ENCODE data around the gene METTL4. TPM values are rescaled to one million over a fixed set of nuclear protein-coding genes. Genes with fewer than 3 reads are reported as not detected.
A peak's percentile ranks its signal among the peaks of the same experiment; 100 is the strongest.
"Not testable (repeated sequence)": the region's sequence is repeated elsewhere in the genome, so short reads cannot be mapped to it uniquely, and the experiment has no call there.

Gene METTL4
- total RNA-seq, 2 donors from 2014 or later, result 23.1 to 28.3 TPM

GRCh38 chr18:2532797-2533196 is 38.5 kb downstream of the METTL4 start:
- Mint-ChIP-seq H3K27me3 (ENCODE audit: low read depth) (no peaks in the 10 kb centered on the region), H3K27ac (no peak overlapping the region), H3K36me3 (ENCODE audit: insufficient read depth in 2 of 2) (peaks cover 3% of the 10 kb centered on the region in 2 donors), H3K4me1 (ENCODE audit: low read depth) (no peaks in the 10 kb centered on the region), H3K4me3 (no peak overlapping the region), H3K9me3 (peaks cover 0 to 1% of the 10 kb centered on the region in 2 donors)
- DNase-seq, result no peak
- ATAC-seq (replicated peaks in 1 of 2), result no peak

GRCh38 chr18:2531751-2532150 is 39.6 kb downstream of the METTL4 start:
- Mint-ChIP-seq H3K27me3 (ENCODE audit: low read depth) (no peaks in the 10 kb centered on the region), H3K9me3 (peaks cover 0 to 1% of the 10 kb centered on the region in 2 donors), H3K4me1 (ENCODE audit: low read depth) (no peaks in the 10 kb centered on the region), H3K36me3 (ENCODE audit: insufficient read depth in 2 of 2) (peaks cover 3% of the 10 kb centered on the region in 2 donors), H3K27ac (no peak overlapping the region), H3K4me3 (no peak overlapping the region)
- no peak for DNase-seq
- ATAC-seq (replicated peaks in 1 of 2), result no peak

- DNase-seq, result no peak
- Mint-ChIP-seq H3K27me3 (ENCODE audit: low read depth) (no peaks in the 10 kb centered on the region), H3K27ac (no peak overlapping the region), H3K9me3 (no peaks in the 10 kb centered on the region), H3K36me3 (ENCODE audit: insufficient read depth in 2 of 2) (peaks cover 0 to 3% of the 10 kb centered on the region in 2 donors), H3K4me1 (ENCODE audit: low read depth) (no peaks in the 10 kb centered on the region), H3K4me3 (no peak overlapping the region)
- no peak for ATAC-seq (replicated peaks in 1 of 2)
Measured at GRCh38 chr18:2529154-2529553, 42.2 kb downstream of the METTL4 start.

- peaks cover 10% of the 10 kb centered on the region for H3K4me1 Mint-ChIP-seq (ENCODE audit: low read depth)
- no peaks in the 10 kb centered on the region for H3K27me3 Mint-ChIP-seq (ENCODE audit: low read depth)
- ATAC-seq (replicated peaks in 1 of 2) (no peak), DNase-seq (no peak)
- no peak overlapping the region for H3K4me3 Mint-ChIP-seq
- H3K27ac Mint-ChIP-seq, result no peak overlapping the region
- H3K9me3 Mint-ChIP-seq, result no peaks in the 10 kb centered on the region
- H3K36me3 Mint-ChIP-seq (ENCODE audit: insufficient read depth in 2 of 2), result no peaks in the 10 kb centered on the region
Measured at GRCh38 chr18:2526329-2526728, 45.0 kb downstream of the METTL4 start.

- H3K4me3 Mint-ChIP-seq; H3K36me3 Mint-ChIP-seq (ENCODE audit: insufficient read depth in 2 of 2); DNase-seq; H3K27ac Mint-ChIP-seq; H3K9me3 Mint-ChIP-seq; H3K27me3 Mint-ChIP-seq (ENCODE audit: low read depth); ATAC-seq (replicated peaks in 1 of 2): not testable (repeated sequence)
- peaks cover 10% of the 10 kb centered on the region for H3K4me1 Mint-ChIP-seq (ENCODE audit: low read depth)
Measured at GRCh38 chr18:2524794-2525198, 46.5 kb downstream of the METTL4 start.

GRCh38 chr18:2522112-2522511 is 49.2 kb downstream of the METTL4 start:
- Mint-ChIP-seq H3K4me3 (no peak overlapping the region), H3K27ac (no peak overlapping the region), H3K27me3 (ENCODE audit: low read depth) (no peaks in the 10 kb centered on the region), H3K9me3 (no peaks in the 10 kb centered on the region), H3K4me1 (ENCODE audit: low read depth) (peaks cover 10% of the 10 kb centered on the region), H3K36me3 (ENCODE audit: insufficient read depth in 2 of 2) (no peaks in the 10 kb centered on the region)
- ATAC-seq (replicated peaks in 1 of 2), result peak; percentile 37 to 53
- DNase-seq, result no peak

GRCh38 chr18:2518473-2518872 is 52.8 kb downstream of the METTL4 start:
- no peak for ATAC-seq (replicated peaks in 1 of 2)
- peaks cover 28% of the 10 kb centered on the region for H3K4me1 Mint-ChIP-seq (ENCODE audit: low read depth)
- no peaks in the 10 kb centered on the region for H3K27me3 Mint-ChIP-seq (ENCODE audit: low read depth)

GRCh38 chr18:2515908-2516625 is 55.2 kb downstream of the METTL4 start:
- no peak overlapping the region for H3K27ac Mint-ChIP-seq
- H3K4me3 Mint-ChIP-seq, result no peak overlapping the region
- peaks cover 18% of the 10 kb centered on the region for H3K4me1 Mint-ChIP-seq (ENCODE audit: low read depth)
- H3K9me3 Mint-ChIP-seq, result peaks cover 0 to 3% of the 10 kb centered on the region in 2 donors
- peaks cover 0 to 2% of the 10 kb centered on the region in 2 donors for H3K36me3 Mint-ChIP-seq (ENCODE audit: insufficient read depth in 2 of 2)
- H3K27me3 Mint-ChIP-seq (ENCODE audit: low read depth), result no peaks in the 10 kb centered on the region
- ATAC-seq (replicated peaks in 1 of 2) (peak; percentile 91 to 96), DNase-seq (peak; percentile 14 to 25)

More at GRCh38 chr18:2518473-2518872, 52.8 kb downstream of the METTL4 start:
- DNase-seq, result no peak
- Mint-ChIP-seq H3K9me3 (peaks cover 0 to 3% of the 10 kb centered on the region in 2 donors), H3K4me3 (no peak overlapping the region), H3K27ac (no peak overlapping the region), H3K36me3 (ENCODE audit: insufficient read depth in 2 of 2) (peaks cover 0 to 2% of the 10 kb centered on the region in 2 donors)

- peaks cover 0 to 3% of the 10 kb centered on the region in 2 donors for H3K9me3 Mint-ChIP-seq
- no peaks in the 10 kb centered on the region for H3K27me3 Mint-ChIP-seq (ENCODE audit: low read depth)
- ATAC-seq (replicated peaks in 1 of 2), result no peak
- H3K4me3 Mint-ChIP-seq, result no peak overlapping the region
- peak overlapping the region; percentile 43 for H3K27ac Mint-ChIP-seq
- peaks cover 18% of the 10 kb centered on the region for H3K4me1 Mint-ChIP-seq (ENCODE audit: low read depth)
- H3K36me3 Mint-ChIP-seq (ENCODE audit: insufficient read depth in 2 of 2), result peaks cover 0 to 2% of the 10 kb centered on the region in 2 donors
- no peak for DNase-seq
Measured at GRCh38 chr18:2515171-2515787, 56.0 kb downstream of the METTL4 start.

- Mint-ChIP-seq H3K4me1 (ENCODE audit: low read depth) (peaks cover 18% of the 10 kb centered on the region), H3K27ac (no peak overlapping the region), H3K27me3 (ENCODE audit: low read depth) (no peaks in the 10 kb centered on the region), H3K4me3 (no peak overlapping the region), H3K36me3 (ENCODE audit: insufficient read depth in 2 of 2) (peaks cover 0 to 2% of the 10 kb centered on the region in 2 donors), H3K9me3 (peaks cover 0 to 3% of the 10 kb centered on the region in 2 donors)
- DNase-seq (no peak), ATAC-seq (replicated peaks in 1 of 2) (no peak)
Measured at GRCh38 chr18:2513616-2514015, 57.7 kb downstream of the METTL4 start.

GRCh38 chr18:2512059-2512458 is 59.2 kb downstream of the METTL4 start:
- Mint-ChIP-seq H3K27ac (no peak overlapping the region), H3K9me3 (peaks cover 0 to 3% of the 10 kb centered on the region in 2 donors), H3K36me3 (ENCODE audit: insufficient read depth in 2 of 2) (peaks cover 0 to 2% of the 10 kb centered on the region in 2 donors), H3K27me3 (ENCODE audit: low read depth) (no peaks in the 10 kb centered on the region), H3K4me1 (ENCODE audit: low read depth) (peaks cover 18% of the 10 kb centered on the region), H3K4me3 (no peak overlapping the region)
- DNase-seq, result no peak
- no peak for ATAC-seq (replicated peaks in 1 of 2)

GRCh38 chr18:2511451-2511850 is 59.9 kb downstream of the METTL4 start:
- no peak overlapping the region for H3K27ac Mint-ChIP-seq
- peaks cover 0 to 3% of the 10 kb centered on the region in 2 donors for H3K9me3 Mint-ChIP-seq
- no peaks in the 10 kb centered on the region for H3K36me3 Mint-ChIP-seq (ENCODE audit: insufficient read depth in 2 of 2)
- no peak for DNase-seq
- ATAC-seq (replicated peaks in 1 of 2), result no peak
- H3K4me3 Mint-ChIP-seq, result no peak overlapping the region
- H3K27me3 Mint-ChIP-seq (ENCODE audit: low read depth), result no peaks in the 10 kb centered on the region
- peaks cover 13% of the 10 kb centered on the region for H3K4me1 Mint-ChIP-seq (ENCODE audit: low read depth)

- no peak overlapping the region for H3K4me3 Mint-ChIP-seq
- no peak overlapping the region for H3K27ac Mint-ChIP-seq
- peaks cover 2% of the 10 kb centered on the region for H3K4me1 Mint-ChIP-seq (ENCODE audit: low read depth)
- H3K36me3 Mint-ChIP-seq (ENCODE audit: insufficient read depth in 2 of 2), result no peaks in the 10 kb centered on the region
- H3K9me3 Mint-ChIP-seq, result no peaks in the 10 kb centered on the region
- no peaks in the 10 kb centered on the region for H3K27me3 Mint-ChIP-seq (ENCODE audit: low read depth)
- no peak for DNase-seq
- ATAC-seq (replicated peaks in 1 of 2), result no peak
Measured at GRCh38 chr18:2510416-2510815, 60.9 kb downstream of the METTL4 start.
